ENCODE measurements around the gene DMRTA2. TPM values are rescaled to one million over a fixed set of nuclear protein-coding genes. Genes with fewer than 3 reads are reported as not detected.
A peak's percentile ranks its signal among the peaks of the same experiment; 100 is the strongest.

Gene DMRTA2
- total RNA-seq, 2 experiments from 2014 or later, result not detected

DNA sequence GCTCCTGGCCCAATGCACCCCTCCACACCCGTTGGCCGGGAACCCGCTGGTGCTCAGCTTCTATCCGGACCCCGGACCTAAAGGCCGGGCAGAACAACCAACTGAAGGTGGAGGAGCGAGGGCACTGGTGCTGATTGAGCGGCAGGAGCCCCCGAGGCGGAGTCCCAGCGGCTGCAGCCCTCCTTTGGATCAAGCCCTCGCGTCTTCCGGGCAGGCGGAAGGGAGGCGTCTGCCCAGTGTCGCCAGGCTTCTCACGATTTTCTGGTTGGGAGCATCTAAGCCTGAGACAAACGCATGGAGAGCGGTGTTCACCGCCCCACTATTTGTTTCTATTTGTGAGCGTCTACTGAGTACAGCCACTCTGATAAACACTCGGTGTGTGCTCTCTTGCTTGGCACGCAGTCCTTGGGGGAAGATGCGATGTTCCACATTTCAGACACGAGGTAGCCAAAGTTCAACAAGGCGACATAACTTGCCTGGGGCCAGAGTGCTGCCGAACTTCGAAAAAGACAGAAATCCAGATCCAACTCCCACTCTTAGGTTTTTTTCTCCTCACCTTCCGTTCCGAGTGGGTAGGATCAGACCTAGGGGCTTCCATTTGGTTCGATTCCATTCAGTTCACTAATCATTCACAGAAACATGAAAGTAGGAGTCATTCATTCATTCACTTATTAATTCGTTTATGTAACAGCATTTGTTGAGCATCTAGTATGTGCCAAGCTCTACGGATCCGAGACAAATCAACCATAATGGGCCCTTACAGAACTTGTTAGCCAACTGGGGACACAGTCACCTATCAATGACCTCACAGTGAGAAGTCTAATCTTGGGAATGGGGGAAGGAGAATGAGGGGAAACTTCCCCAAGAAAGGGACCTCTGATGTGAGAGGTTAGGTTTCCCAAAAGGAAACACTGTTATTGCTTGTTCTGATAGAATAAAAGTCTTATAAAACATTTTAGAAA lies 4.9 kb upstream of the DMRTA2 start:
- H3K27me3 Mint-ChIP-seq, result peaks cover 89% of the 10 kb centered on the region
- peaks cover 11% of the 10 kb centered on the region for H3K36me3 Mint-ChIP-seq (ENCODE audit: low read depth)
- no peaks in the 10 kb centered on the region for H3K9me3 Mint-ChIP-seq
- no peak for DNase-seq
- no peak overlapping the region for H3K4me3 Mint-ChIP-seq
- CTCF ChIA-PET, result no interaction called here
- peaks cover 35% of the 10 kb centered on the region for H3K4me1 Mint-ChIP-seq
- POLR2A ChIA-PET, result no interaction called here
- no peak overlapping the region for H3K27ac Mint-ChIP-seq

DNA sequence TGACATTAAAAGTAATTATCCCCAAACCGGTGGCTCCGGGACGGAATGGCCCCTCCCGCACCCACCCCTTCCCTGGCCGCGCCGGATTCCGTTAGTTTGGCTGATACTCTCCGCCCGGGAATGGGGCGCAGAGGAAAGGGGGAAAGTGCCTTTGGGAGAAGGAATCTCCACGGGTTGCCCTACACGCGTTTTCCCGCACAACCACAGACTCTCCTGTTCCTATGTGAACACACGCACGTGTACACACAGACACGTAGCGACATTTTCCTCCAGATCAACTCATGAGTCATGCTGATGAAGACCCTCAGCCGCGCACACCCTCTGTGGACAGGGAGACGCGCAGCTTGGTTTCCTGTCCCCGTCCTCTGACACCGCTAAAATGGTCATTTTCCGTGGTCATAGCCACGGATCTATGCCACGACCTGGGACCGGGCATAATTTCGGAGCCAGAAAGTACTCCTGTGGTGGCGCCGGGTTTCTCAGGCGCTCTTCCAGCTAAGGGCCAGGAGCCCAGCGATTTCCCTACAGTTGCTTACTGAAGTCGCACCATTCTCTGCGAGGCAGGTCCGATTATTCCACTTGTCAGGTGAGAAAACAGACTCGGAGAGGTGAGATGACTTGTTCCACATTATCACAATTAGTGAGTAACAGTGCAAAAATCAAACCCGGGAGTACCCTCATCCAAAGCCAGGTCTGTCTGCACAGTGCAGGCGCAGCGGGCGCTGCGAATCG lies 4.0 kb upstream of the DMRTA2 start:
- Mint-ChIP-seq H3K27me3 (peaks cover 91% of the 10 kb centered on the region), H3K36me3 (ENCODE audit: low read depth) (peaks cover 11% of the 10 kb centered on the region), H3K4me1 (peaks cover 40% of the 10 kb centered on the region), H3K4me3 (no peak overlapping the region), H3K9me3 (no peaks in the 10 kb centered on the region), H3K27ac (peak overlapping the region; percentile 28)
- ChIA-PET POLR2A (no interaction called here), CTCF (no interaction called here)
- DNase-seq, result no peak

DNA sequence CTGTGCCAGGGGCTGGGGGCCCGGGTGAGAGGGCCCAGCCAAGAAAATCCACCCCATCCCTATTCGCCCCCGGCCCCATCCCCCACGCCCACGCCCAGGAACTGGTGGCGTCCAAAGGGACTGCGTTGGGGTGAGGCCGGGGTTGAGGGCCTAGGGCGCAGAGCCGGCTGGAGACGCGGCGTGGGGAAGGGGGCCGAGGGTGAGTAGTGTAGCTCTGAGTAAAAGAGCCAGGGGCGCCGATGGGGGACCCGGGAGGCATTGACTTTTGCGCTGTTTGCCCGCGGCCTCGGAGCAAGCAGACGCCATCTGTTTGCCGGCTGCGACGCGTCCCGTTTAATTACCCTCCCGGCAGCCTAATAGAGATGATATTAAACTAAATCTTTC lies 3.5 kb upstream of the DMRTA2 start:
- CTCF ChIA-PET, result no interaction called here
- Mint-ChIP-seq H3K9me3 (no peaks in the 10 kb centered on the region), H3K36me3 (ENCODE audit: low read depth) (peaks cover 13% of the 10 kb centered on the region), H3K4me3 (no peak overlapping the region), H3K27ac (no peak overlapping the region), H3K27me3 (peaks cover 93% of the 10 kb centered on the region), H3K4me1 (peaks cover 45% of the 10 kb centered on the region)
- POLR2A ChIA-PET, result no interaction called here
- DNase-seq, result no peak

DNA sequence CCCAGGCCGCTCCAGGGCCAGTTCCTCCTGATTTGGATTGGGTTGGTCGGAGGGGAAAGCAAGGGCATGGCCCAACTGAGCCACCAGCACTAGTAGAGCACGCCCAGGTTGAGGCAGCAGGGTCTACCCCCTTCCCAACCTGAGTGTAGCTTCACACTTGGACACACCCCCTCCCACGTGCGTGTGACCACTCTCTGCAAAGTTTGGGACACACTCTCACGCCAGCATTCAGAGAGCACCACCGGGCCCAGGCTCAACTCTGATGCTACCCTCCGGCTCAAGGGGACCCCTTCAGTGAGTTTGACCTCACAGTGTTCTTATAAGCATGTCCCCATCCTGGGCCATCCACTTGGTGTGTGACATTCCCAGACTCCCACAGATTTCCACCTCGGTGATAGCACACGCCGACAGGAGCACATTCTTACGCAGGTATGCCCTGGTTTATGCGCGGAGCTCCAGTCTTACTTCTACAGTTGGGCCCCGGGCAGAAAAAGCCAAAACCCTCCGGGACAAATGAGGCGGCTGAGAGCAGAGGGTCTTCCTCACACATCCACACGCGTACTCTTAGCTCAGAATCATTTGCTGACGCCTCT lies 3.0 kb upstream of the DMRTA2 start:
- Mint-ChIP-seq H3K4me1 (peaks cover 46% of the 10 kb centered on the region), H3K27ac (no peak overlapping the region), H3K36me3 (ENCODE audit: low read depth) (peaks cover 14% of the 10 kb centered on the region), H3K4me3 (no peak overlapping the region), H3K9me3 (no peaks in the 10 kb centered on the region), H3K27me3 (peaks cover 92% of the 10 kb centered on the region)
- DNase-seq, result no peak
- POLR2A ChIA-PET, result no interaction called here
- CTCF ChIA-PET, result interaction anchor here (2.5 kb wide), 1 partner anchor 11 kb away, joined by 7 read pairs; no protein-coding TSS in a partner anchor

DNA sequence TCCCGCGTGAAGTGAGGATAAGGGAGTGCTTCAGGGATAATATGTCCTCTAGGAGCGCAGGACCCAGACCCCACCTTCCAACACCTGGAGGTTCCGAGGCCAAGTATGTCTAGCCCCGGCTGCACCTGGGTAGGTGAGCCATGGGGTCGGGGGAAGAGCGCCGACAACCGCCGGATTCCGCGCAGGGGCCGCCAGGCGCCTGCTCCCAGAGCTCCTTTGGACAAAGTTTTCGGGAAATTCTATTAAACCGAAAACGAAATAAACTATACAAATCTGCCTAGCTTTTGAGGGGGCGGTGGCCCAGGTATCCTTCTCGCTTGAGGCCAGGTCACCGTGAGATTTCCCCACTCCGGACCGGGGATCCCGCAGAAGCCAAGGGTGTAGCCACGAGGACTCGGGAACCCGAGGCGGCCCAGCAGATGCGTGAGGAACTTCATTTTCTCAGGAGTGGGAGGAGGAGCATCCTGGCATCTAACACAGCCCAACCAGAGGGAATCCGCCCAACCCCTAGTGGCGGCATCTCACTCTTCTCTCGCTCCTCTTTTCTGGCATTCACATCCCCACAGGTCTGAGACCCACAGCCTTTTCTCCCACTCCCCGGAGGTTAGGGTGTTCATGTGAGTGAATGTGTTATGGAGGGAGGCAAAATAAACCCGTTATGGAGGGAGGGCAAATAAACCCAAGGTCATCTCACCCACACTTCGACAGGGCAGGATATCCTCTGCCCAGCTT lies 2.3 kb upstream of the DMRTA2 start:
- H3K36me3 Mint-ChIP-seq (ENCODE audit: low read depth), result peaks cover 14% of the 10 kb centered on the region
- ChIA-PET CTCF (interaction anchor here (2.5 kb wide), 1 partner anchor 10 kb away, joined by 7 read pairs; no protein-coding TSS in a partner anchor), POLR2A (no interaction called here)
- H3K4me3 Mint-ChIP-seq, result peak overlapping the region; percentile 27
- no peak overlapping the region for H3K27ac Mint-ChIP-seq
- H3K27me3 Mint-ChIP-seq, result peaks cover 88% of the 10 kb centered on the region
- DNase-seq, result no peak
- H3K4me1 Mint-ChIP-seq, result peaks cover 47% of the 10 kb centered on the region
- H3K9me3 Mint-ChIP-seq, result no peaks in the 10 kb centered on the region

DNA sequence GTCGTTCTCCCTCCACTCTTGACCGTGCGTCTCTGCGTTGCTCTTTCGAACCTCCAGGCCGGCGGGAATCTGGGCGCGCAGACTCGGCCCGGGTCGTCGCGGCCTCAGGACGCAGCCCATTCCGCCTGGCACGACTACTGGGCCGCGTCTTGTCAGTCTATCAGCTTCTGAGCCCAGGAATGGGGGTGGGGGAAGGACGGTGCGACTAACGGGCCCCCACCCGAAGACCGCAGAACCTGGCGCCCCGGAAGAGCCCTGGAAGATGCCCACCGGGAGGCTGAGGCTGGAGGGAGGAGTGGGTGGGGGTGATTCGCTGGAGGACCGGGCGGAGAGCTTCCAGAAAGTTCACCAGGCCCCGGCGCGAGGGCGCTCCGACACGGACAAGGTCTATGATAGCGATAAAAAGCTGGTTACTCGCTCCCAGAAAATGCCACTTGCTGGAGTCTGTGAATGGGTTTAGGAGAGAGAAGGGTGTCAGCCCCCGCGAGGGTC lies 1.7 kb upstream of the DMRTA2 start:
- H3K9me3 Mint-ChIP-seq, result no peaks in the 10 kb centered on the region
- peaks cover 20% of the 10 kb centered on the region for H3K36me3 Mint-ChIP-seq (ENCODE audit: low read depth)
- ChIA-PET CTCF (interaction anchor here (0.6 to 2.5 kb wide), 2 partner anchors 10 to 310 kb away, joined by 3 to 7 read pairs; no protein-coding TSS in a partner anchor), POLR2A (no interaction called here)
- H3K27me3 Mint-ChIP-seq, result peaks cover 88% of the 10 kb centered on the region
- H3K4me1 Mint-ChIP-seq, result peaks cover 53% of the 10 kb centered on the region
- peak overlapping the region; percentile 24 for H3K27ac Mint-ChIP-seq
- H3K4me3 Mint-ChIP-seq, result peak overlapping the region; percentile 88
- no peak for DNase-seq

DNA sequence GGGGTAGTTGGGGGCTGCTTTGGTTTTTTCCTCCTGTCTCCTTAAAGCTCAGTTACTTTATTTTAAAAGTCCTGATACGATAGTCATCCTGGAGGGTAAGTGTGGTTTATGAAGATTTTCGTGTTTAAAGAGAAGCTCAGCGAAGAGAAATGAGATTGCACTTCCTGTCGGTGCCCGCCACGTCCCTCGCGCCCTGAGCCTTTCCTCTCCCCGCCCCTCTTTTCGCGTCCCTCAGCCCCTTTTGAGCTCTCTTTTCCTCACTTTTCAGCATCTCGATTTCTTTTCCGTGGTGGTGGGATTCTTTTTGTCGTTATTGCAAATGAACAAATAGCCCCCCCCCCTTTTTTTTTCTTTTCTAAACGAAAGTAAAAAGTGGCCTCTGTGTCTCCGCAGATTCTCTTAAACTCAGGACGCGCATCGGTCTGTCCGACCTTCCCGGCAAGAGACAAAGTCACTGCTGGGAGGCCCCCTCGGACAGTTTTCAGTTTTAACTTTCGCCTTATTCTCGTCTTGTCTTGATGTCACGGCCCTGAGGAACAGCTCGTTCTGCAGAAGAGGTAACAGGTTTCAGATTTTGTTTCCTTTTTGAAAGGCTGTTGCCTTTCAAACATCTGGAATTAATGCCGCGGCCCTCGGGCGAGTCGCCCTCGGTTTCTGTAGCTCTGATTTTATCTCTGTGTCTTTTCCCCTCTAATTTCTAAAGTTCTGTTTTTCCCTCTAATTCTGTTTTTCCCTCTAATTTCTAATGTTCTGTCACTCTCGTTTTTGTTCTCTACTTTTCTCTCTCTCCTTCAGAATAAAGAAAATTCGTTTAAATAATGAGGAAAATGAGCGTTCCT lies 1.0 kb upstream of the DMRTA2 start:
- peaks cover 24% of the 10 kb centered on the region for H3K36me3 Mint-ChIP-seq (ENCODE audit: low read depth)
- peaks cover 57% of the 10 kb centered on the region for H3K4me1 Mint-ChIP-seq
- ChIA-PET CTCF (interaction anchor here (0.6 to 2.5 kb wide), 4 partner anchors 9 to 626 kb away, joined by 3 to 7 read pairs (median 4); no protein-coding TSS in a partner anchor), POLR2A (no interaction called here)
- H3K27ac Mint-ChIP-seq, result peak overlapping the region; percentile 24
- H3K9me3 Mint-ChIP-seq, result no peaks in the 10 kb centered on the region
- H3K27me3 Mint-ChIP-seq, result peaks cover 86% of the 10 kb centered on the region
- peak overlapping the region; percentile 88 for H3K4me3 Mint-ChIP-seq
- no peak for DNase-seq

DNA sequence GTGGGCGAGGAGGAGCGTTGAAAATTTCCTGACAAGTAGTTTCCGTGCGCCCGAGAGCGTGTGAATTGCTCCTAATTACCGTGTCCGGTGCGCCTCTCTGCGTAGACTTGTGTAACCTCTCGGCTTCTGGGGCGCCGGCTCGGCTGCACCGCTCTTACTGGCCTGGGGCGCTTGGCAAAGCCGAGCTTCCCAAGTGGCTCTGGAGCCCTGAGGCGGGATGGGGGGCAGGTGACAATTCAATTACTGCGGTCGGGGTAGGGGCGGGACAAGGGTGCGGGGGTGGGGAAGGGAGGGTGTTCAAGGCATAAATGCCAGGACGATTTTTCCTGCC lies 392 bp upstream of the DMRTA2 start:
- no peaks in the 10 kb centered on the region for H3K9me3 Mint-ChIP-seq
- peaks cover 24% of the 10 kb centered on the region for H3K36me3 Mint-ChIP-seq (ENCODE audit: low read depth)
- no peak overlapping the region for H3K27ac Mint-ChIP-seq
- ChIA-PET POLR2A (no interaction called here), CTCF (interaction anchor here (0.6 to 2.5 kb wide), 3 partner anchors 9 to 627 kb away, joined by 3 to 7 read pairs (median 4); no protein-coding TSS in a partner anchor)
- DNase-seq, result no peak
- peaks cover 57% of the 10 kb centered on the region for H3K4me1 Mint-ChIP-seq
- peaks cover 81% of the 10 kb centered on the region for H3K27me3 Mint-ChIP-seq
- H3K4me3 Mint-ChIP-seq, result peak overlapping the region; percentile 88

DNA sequence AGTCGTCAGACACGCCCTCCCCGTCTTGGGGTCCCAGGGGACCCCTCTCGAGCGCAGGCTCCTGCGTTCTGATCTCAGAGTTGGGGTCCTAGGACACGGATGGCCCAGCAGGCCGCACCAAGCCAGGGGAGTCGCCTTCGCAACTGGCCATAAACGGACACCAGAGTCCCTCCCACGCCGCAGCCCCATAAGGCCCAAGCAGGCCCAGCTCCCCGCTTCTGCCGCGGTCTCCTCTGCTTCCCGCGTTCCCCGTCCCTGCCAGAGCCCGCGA lies 633 bp downstream of the DMRTA2 start:
- Mint-ChIP-seq H3K4me1 (peaks cover 55% of the 10 kb centered on the region), H3K4me3 (peak overlapping the region; percentile 18)
- CTCF ChIA-PET, result no interaction called here

DNA sequence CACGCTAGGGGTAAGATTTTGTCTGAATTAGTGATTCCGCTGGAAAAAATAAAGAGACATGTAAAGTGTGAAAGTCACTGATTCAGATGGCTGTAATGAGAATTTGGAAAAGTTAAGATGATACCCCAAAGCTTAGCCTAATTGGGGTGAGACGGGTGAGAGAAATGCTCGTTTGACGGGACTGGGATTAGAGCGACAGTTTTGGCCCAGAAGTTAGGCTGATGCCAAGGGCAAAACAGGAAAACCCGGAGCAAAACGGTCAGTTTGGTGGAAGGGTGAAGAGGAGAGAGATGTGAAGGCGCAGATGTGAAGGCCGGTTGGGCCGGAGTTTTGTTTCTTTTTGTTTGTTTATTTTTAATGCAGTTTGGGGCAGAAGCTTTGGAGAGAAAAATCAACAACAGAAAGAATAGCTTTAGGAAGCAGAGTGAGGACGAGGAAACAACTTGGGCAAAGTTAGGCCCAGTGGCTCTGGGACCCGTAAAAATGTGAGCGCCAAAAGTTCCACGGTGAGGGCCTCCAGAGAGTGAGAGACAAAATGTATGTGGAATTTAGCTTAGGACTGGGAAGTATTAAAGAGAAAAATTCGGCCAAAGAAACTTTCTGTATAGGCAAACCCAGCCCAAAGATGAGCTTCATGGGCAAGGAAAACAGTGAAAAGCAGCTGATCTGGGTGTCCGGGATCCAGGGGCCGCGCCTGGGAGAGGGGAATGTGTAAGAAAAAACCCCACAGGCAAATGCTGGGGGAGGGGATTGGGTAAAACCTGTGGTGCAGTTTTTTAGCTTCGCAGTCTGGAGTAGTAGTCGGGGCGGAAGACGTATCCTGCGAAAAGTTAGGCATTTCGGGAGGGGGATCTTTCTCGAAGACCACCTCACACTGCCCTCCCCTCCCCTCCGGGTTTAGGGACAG lies 1.2 kb downstream of the DMRTA2 start:
- Mint-ChIP-seq H3K9me3 (no peaks in the 10 kb centered on the region), H3K4me3 (peak overlapping the region; percentile 16), H3K4me1 (peaks cover 55% of the 10 kb centered on the region), H3K27ac (peak overlapping the region; percentile 21), H3K27me3 (peaks cover 80% of the 10 kb centered on the region), H3K36me3 (ENCODE audit: low read depth) (peaks cover 21% of the 10 kb centered on the region)
- CTCF ChIA-PET, result no interaction called here
- POLR2A ChIA-PET, result interaction anchor here (1.0 kb wide), 1 partner anchor 10 kb away, joined by 3 read pairs; no protein-coding TSS in a partner anchor
- no peak for DNase-seq

More for the DNA sequence above, 633 bp downstream of the DMRTA2 start:
- DNase-seq, result no peak
- Mint-ChIP-seq H3K9me3 (no peaks in the 10 kb centered on the region), H3K27ac (no peak overlapping the region), H3K27me3 (peaks cover 81% of the 10 kb centered on the region), H3K36me3 (ENCODE audit: low read depth) (peaks cover 24% of the 10 kb centered on the region)
- POLR2A ChIA-PET, result interaction anchor here (1.0 kb wide), 1 partner anchor 9 kb away, joined by 3 read pairs; no protein-coding TSS in a partner anchor

DNA sequence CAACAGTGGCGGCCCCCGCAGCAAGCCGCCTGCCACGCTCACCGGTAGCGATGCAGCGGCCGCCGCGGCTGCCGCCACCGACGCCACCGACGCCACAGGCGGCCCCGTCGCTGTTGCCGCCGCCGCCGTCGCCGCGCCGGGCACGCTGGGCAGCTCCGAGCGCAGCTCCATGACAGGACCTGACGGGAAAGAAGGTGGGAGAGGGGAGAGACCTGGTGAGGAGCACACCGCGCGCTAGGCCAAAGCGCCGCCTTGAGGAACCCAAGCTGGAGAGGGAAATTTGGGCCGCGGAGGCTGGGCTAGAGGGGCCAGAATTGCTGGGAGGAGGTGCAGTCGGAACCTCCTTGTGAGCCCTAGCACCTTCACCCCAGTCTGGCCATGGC lies 1.9 kb downstream of the DMRTA2 start:
- no peak overlapping the region for H3K27ac Mint-ChIP-seq
- peaks cover 81% of the 10 kb centered on the region for H3K27me3 Mint-ChIP-seq
- H3K4me1 Mint-ChIP-seq, result peaks cover 58% of the 10 kb centered on the region

More for the DNA sequence above, 1.9 kb downstream of the DMRTA2 start:
- Mint-ChIP-seq H3K36me3 (ENCODE audit: low read depth) (peaks cover 24% of the 10 kb centered on the region), H3K9me3 (no peaks in the 10 kb centered on the region), H3K4me3 (no peak overlapping the region)
- no peak for DNase-seq
- ChIA-PET POLR2A (no interaction called here), CTCF (no interaction called here)
